Measurements from ENCODE around the gene MPC1. TPM values are rescaled to one million over a fixed set of nuclear protein-coding genes. Genes with fewer than 3 reads are reported as not detected.
"Not testable (repeated sequence)": the region's sequence is repeated elsewhere in the genome, so short reads cannot be mapped to it uniquely, and the experiment has no call there.

Gene MPC1
- total RNA-seq, 1 donor from 2014 or later, result 45.9 TPM

GRCh38 chr6:166345672-166346071 lies 37.1 kb downstream of the MPC1 start:
- not testable (repeated sequence) for DNase-seq (ENCODE audit: low spot score)

GRCh38 chr6:166344921-166345320 lies 37.8 kb downstream of the MPC1 start:
- DNase-seq (ENCODE audit: low spot score), result not testable (repeated sequence)

- no peak for DNase-seq (ENCODE audit: low spot score)
Measured at GRCh38 chr6:166344240-166344639, 38.5 kb downstream of the MPC1 start.

- DNase-seq (ENCODE audit: low spot score), result no peak
Measured at GRCh38 chr6:166343150-166343487, 39.6 kb downstream of the MPC1 start.

- DNase-seq (ENCODE audit: low spot score), result peak; percentile 87
Measured at GRCh38 chr6:166342349-166343149, 40.2 kb downstream of the MPC1 start, which contains the start of gene SFT2D1. TSS of gene SFT2D1 (minus strand) at chr6:166342545. CDS start at chr6:166342481, 64 bp downstream.

- DNase-seq (ENCODE audit: low spot score), result no peak
Measured at GRCh38 chr6:166341977-166342348, 40.8 kb downstream of the MPC1 start.

GRCh38 chr6:166341464-166341863 lies 41.3 kb downstream of the MPC1 start:
- no peak for DNase-seq (ENCODE audit: low spot score)

GRCh38 chr6:166338854-166339253 lies 43.9 kb downstream of the MPC1 start:
- no peak for DNase-seq (ENCODE audit: low spot score)

- no peak for DNase-seq (ENCODE audit: low spot score)
Measured at GRCh38 chr6:166336847-166337246, 45.9 kb downstream of the MPC1 start.

- DNase-seq (ENCODE audit: low spot score), result no peak
Measured at GRCh38 chr6:166335378-166336302, 47.1 kb downstream of the MPC1 start.

GRCh38 chr6:166334878-166335277 lies 47.9 kb downstream of the MPC1 start:
- no peak for DNase-seq (ENCODE audit: low spot score)

- no peak for DNase-seq (ENCODE audit: low spot score)
Measured at GRCh38 chr6:166333172-166333995, 49.4 kb downstream of the MPC1 start.

GRCh38 chr6:166331503-166332415 lies 51.0 kb downstream of the MPC1 start:
- no peak for DNase-seq (ENCODE audit: low spot score)

- peak; percentile 54 for DNase-seq (ENCODE audit: low spot score)
Measured at GRCh38 chr6:166330612-166331011, 52.1 kb downstream of the MPC1 start.

- DNase-seq (ENCODE audit: low spot score), result no peak
Measured at GRCh38 chr6:166325383-166326042, 57.2 kb downstream of the MPC1 start.

GRCh38 chr6:166323395-166323794 lies 59.3 kb downstream of the MPC1 start:
- no peak for DNase-seq (ENCODE audit: low spot score)

GRCh38 chr6:166318649-166319600 lies 63.8 kb downstream of the MPC1 start:
- no peak for DNase-seq (ENCODE audit: low spot score)

- no peak for DNase-seq (ENCODE audit: low spot score)
Measured at GRCh38 chr6:166318227-166318626, 64.5 kb downstream of the MPC1 start.
